IPS-15b (cell line): Measurements from ENCODE around the gene MLX.
"Not testable (repeated sequence)": the region's sequence is repeated elsewhere in the genome, so short reads cannot be mapped to it uniquely, and the experiment has no call there.

Source experiments
- H3K27me3 ChIP-seq: one replicate; pipeline ENCODE4 v1.6.1; 2013; ENCODE audit warnings: low read length; ENCODE audit not compliant: control insufficient read depth, insufficient read depth
- H3K36me3 ChIP-seq: one replicate; pipeline ENCODE4 v1.6.1; 2013; ENCODE audit warnings: low read length; ENCODE audit not compliant: control insufficient read depth, insufficient read depth
- H3K4me1 ChIP-seq: one replicate; pipeline ENCODE4 v1.6.1; 2013; ENCODE audit warnings: mild to moderate bottlenecking, low read length; ENCODE audit not compliant: control insufficient read depth, insufficient read depth
- H3K4me3 ChIP-seq: one replicate; pipeline ENCODE4 v1.5.1; 2013; ENCODE audit warnings: low read depth, low read length
- H3K9ac ChIP-seq: one replicate; pipeline ENCODE4 v1.6.1; 2013; ENCODE audit warnings: low read depth, mild to moderate bottlenecking, low read length
- H3K9me3 ChIP-seq: one replicate; pipeline ENCODE4 v1.6.1; 2013; ENCODE audit warnings: mild to moderate bottlenecking, low read length; ENCODE audit not compliant: control insufficient read depth, insufficient read depth

MLX gene

DNA sequence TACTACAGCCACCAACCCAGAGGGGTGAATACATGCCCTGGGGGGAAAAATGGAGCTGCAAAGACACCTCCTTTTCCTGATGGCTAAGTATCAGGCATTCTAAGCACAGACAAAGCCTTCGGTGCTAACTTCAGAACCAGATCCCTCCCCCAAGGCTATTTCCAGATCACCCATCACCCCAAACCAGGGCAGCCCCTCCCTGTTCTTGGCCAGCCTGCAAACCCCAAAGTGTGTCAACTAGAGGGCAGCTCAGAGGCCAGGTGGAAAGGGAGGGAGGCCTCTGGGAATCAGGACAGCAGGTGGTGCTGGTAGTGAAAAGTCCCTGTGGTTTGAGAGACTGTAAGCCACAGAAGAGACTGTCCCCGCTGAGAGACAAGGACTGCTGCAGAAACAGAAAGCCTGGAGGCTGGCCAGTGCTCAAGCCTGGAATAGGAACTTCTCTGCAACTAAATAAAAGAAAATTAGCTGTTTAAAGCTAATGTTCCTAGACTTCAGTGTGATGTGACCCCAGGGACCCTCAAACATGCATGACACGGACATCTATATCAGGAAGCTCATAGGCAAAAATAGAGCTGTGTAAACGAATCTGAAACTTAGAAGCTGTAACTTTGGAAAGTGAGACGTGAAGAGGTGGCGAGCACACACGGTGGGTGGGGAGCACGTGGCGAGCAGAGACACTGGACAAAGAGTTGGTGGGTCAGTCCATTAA lies 51.7 kb downstream of the MLX start:
- Histone ChIP-seq H3K9me3 (no peaks in the 10 kb centered on the region), H3K9ac (no peak overlapping the region), H3K4me1 (peaks cover 7% of the 10 kb centered on the region), H3K36me3 (peaks cover 22% of the 10 kb centered on the region), H3K27me3 (no peaks in the 10 kb centered on the region), H3K4me3 (no peak overlapping the region)

DNA sequence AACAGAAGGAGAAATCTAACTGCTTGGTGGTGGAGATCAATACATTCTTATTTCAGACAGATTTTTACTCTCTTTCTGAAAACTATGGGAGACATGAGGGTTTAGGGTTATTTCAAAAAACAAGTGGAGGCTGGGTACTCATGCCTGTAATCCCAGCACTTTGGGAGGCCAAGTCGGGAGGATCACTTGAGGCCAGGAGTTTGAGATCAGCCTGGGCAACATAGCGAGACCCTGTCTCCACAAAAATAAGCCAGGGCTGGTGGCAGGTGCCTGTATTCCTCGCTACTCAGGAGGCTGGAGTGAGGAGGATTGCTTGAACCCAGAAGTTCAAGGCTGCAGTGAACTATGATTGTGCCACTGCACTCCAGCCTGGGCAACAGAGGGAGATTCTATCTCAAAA lies 55.1 kb downstream of the MLX start:
- not testable (repeated sequence) for H3K9me3 ChIP-seq, H3K4me1 ChIP-seq, H3K9ac ChIP-seq, H3K27me3 ChIP-seq, H3K4me3 ChIP-seq, H3K36me3 ChIP-seq
